Gastroesophageal sphincter (tissue), 3 donors: ENCODE measurements around the gene NEUROG2.

Experiments used
- CTCF ChIP-seq, 4 experiments: fragments of 200-600 bp in 2 of 4; fragments of 450-650 bp in 2 of 4; sonication (generic) in 1 of 4; IDR thresholded peaks; one replicate each; pipeline ENCODE4 v1.5.1; 2017 to 2019; ENCODE audit warnings: antibody characterized with exemption in 4 of 4, mild to moderate bottlenecking in 2 of 4, moderate library complexity in 2 of 4
- POLR2A ChIP-seq, 2 donors: fragments of 450-650 bp; IDR thresholded peaks; one replicate each; pipeline ENCODE4 v1.6.1; 2017; ENCODE audit warnings: antibody characterized with exemption in 2 of 2, mild to moderate bottlenecking in 2 of 2, moderate library complexity in 1 of 2
- POLR2AphosphoS5 ChIP-seq: sonication (generic); formaldehyde crosslinking; IDR thresholded peaks from one replicate; pipeline ENCODE4 v1.6.1; 2017; ENCODE audit warnings: antibody characterized with exemption

GRCh38 chr4:112520598-112521122, 4.7 kb upstream of the NEUROG2 start:
- TF ChIP-seq CTCF (IDR thresholded peaks at IDR 0.05) (no peak), POLR2A (IDR thresholded peaks at IDR 0.05) (no peak), POLR2AphosphoS5 (no peak)
